ENCODE data around the gene NBPF1. TPM values are rescaled to one million over a fixed set of nuclear protein-coding genes. Genes with fewer than 3 reads are reported as not detected.
"Not testable (repeated sequence)": the region's sequence is repeated elsewhere in the genome, so short reads cannot be mapped to it uniquely, and the experiment has no call there.

The NBPF1 gene
- total and polyA plus RNA-seq, 5 experiments from 2014 or later, result 9.1 to 48.1 (median 18.9) TPM

DNA sequence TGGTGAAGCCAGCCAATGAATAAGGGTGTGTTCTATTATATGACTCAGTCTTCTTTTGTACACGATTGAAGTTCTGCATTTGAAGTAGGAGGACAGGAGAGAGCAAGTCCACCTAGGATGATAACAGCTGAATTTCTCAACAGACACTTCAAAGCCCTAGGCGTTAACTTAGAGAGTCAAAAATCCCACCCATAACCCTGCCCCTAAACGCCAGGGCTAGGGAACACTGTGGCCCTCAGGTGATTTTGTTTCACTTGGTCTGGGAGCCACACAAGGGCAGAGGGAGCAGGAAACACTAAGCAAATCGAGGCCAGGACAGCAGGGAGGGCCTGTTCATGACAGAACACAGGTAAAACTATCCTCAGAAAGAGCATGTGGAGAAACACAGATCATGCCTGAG, 52.3 kb downstream of the NBPF1 start:
- H3K27ac Mint-ChIP-seq, H3K9me3 Mint-ChIP-seq, H3K4me3 Mint-ChIP-seq, H3K27me3 Mint-ChIP-seq, ATAC-seq, POLR2A ChIA-PET, H3K4me1 Mint-ChIP-seq, H3K36me3 Mint-ChIP-seq, DNase-seq: not testable (repeated sequence)

DNA sequence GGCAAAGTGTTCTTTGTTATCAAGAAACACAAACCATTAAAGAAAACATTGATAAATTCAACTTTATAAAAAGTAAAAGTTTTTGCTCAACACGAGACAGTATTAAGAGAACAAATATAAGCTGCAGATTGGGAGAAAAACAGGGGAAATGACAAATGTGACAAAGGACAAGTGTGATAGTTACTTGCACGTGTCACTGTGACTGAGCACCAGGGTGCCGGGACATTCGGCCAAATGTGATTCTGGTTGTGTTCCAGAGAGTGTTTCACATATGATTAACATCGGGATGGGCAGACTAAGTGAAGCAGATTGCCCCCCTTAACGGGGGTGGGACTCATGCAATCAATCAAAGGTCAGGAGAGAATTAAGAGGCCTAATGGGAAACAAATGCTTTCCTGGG, 52.9 kb downstream of the NBPF1 start:
- H3K4me3 Mint-ChIP-seq, H3K36me3 Mint-ChIP-seq, DNase-seq, POLR2A ChIA-PET, H3K9me3 Mint-ChIP-seq, ATAC-seq, H3K27ac Mint-ChIP-seq, H3K27me3 Mint-ChIP-seq, H3K4me1 Mint-ChIP-seq: not testable (repeated sequence)

GRCh38 chr1:16559688-16560087, 53.7 kb downstream of the NBPF1 start:
- not testable (repeated sequence) for H3K27ac Mint-ChIP-seq, H3K4me3 Mint-ChIP-seq, H3K27me3 Mint-ChIP-seq

GRCh38 chr1:16557034-16557433, 56.3 kb downstream of the NBPF1 start:
- H3K27ac Mint-ChIP-seq, H3K27me3 Mint-ChIP-seq, H3K4me3 Mint-ChIP-seq, DNase-seq, H3K4me1 Mint-ChIP-seq, ATAC-seq, H3K36me3 Mint-ChIP-seq, POLR2A ChIA-PET, H3K9me3 Mint-ChIP-seq: not testable (repeated sequence)

More at GRCh38 chr1:16559688-16560087, 53.7 kb downstream of the NBPF1 start:
- H3K4me1 Mint-ChIP-seq, ATAC-seq, H3K36me3 Mint-ChIP-seq, H3K9me3 Mint-ChIP-seq, POLR2A ChIA-PET, DNase-seq: not testable (repeated sequence)

- H3K4me3 Mint-ChIP-seq, ATAC-seq, POLR2A ChIA-PET, H3K27me3 Mint-ChIP-seq, H3K27ac Mint-ChIP-seq, H3K4me1 Mint-ChIP-seq, H3K9me3 Mint-ChIP-seq, DNase-seq, H3K36me3 Mint-ChIP-seq: not testable (repeated sequence)
Measured at GRCh38 chr1:16553244-16553643, 60.1 kb downstream of the NBPF1 start.

- DNase-seq, POLR2A ChIA-PET, H3K4me1 Mint-ChIP-seq, H3K9me3 Mint-ChIP-seq, H3K27ac Mint-ChIP-seq, H3K27me3 Mint-ChIP-seq, H3K4me3 Mint-ChIP-seq, H3K36me3 Mint-ChIP-seq, ATAC-seq: not testable (repeated sequence)
Measured at GRCh38 chr1:16550212-16550918, 63.0 kb downstream of the NBPF1 start.

DNA sequence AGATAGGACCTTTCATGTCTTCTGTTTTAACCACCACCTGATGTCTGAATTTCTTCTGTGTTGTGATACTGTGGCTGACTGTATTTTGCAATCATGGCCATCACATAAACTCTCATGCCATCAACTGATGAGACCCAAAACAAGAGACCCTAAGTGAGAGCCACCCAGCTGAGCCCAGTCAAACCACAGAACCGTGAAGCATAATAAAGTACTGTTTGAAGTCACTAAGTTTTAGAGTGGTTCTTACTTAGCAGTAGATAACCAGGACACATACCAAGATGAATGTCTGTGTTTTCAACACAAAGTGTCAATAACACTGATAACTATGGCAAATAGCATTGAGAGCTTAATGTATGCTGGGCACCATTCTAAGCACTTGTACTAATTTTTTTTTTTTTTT, 63.8 kb downstream of the NBPF1 start:
- DNase-seq, H3K27me3 Mint-ChIP-seq, H3K4me1 Mint-ChIP-seq, H3K9me3 Mint-ChIP-seq, H3K36me3 Mint-ChIP-seq, ATAC-seq, POLR2A ChIA-PET, H3K27ac Mint-ChIP-seq, H3K4me3 Mint-ChIP-seq: not testable (repeated sequence)

GRCh38 chr1:16547502-16548241, 65.7 kb downstream of the NBPF1 start:
- DNase-seq, H3K27ac Mint-ChIP-seq, H3K9me3 Mint-ChIP-seq, POLR2A ChIA-PET, H3K27me3 Mint-ChIP-seq, ATAC-seq, H3K4me3 Mint-ChIP-seq, H3K4me1 Mint-ChIP-seq, H3K36me3 Mint-ChIP-seq: not testable (repeated sequence)

DNA sequence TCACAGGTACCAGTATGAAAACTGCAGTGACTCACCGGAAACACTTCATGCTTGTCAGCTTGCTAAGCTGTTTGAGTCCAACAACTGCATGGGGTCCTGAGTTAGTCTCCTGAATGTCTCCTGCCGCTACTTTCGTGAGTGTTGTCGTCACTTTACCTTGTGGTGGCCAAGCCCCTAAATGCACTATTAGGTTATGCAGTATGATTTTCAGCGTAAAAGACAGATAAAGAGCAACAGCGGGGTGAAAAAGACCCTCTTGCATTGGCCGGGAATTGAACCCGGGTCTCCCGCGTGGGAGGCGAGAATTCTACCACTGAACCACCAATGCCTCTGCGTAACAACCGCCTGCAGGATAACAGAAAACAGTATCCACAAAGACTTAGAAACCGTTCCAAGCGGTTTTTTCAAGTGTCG, 67.7 kb downstream of the NBPF1 start:
- ATAC-seq, H3K4me1 Mint-ChIP-seq, H3K36me3 Mint-ChIP-seq, H3K9me3 Mint-ChIP-seq, POLR2A ChIA-PET, H3K27ac Mint-ChIP-seq, H3K27me3 Mint-ChIP-seq, H3K4me3 Mint-ChIP-seq, DNase-seq: not testable (repeated sequence)

GRCh38 chr1:16540421-16540893, 72.9 kb downstream of the NBPF1 start:
- H3K9me3 Mint-ChIP-seq, ATAC-seq, H3K4me3 Mint-ChIP-seq, H3K4me1 Mint-ChIP-seq, H3K36me3 Mint-ChIP-seq, H3K27me3 Mint-ChIP-seq, POLR2A ChIA-PET, DNase-seq, H3K27ac Mint-ChIP-seq: not testable (repeated sequence)

GRCh38 chr1:16537528-16537927, 75.8 kb downstream of the NBPF1 start:
- H3K27ac Mint-ChIP-seq, ATAC-seq, POLR2A ChIA-PET: not testable (repeated sequence)

GRCh38 chr1:16536796-16537195, 76.6 kb downstream of the NBPF1 start:
- H3K9me3 Mint-ChIP-seq, DNase-seq, POLR2A ChIA-PET, H3K4me3 Mint-ChIP-seq, H3K36me3 Mint-ChIP-seq, ATAC-seq, H3K27ac Mint-ChIP-seq: not testable (repeated sequence)
- Mint-ChIP-seq H3K27me3 (peaks cover 4 to 22% (median 12%) of the 10 kb centered on the region in 5 donors), H3K4me1 (peaks cover 3 to 12% (median 12%) of the 10 kb centered on the region in 4 donors)

More at GRCh38 chr1:16537528-16537927, 75.8 kb downstream of the NBPF1 start:
- not testable (repeated sequence) for H3K4me3 Mint-ChIP-seq, H3K9me3 Mint-ChIP-seq, DNase-seq, H3K36me3 Mint-ChIP-seq
- Mint-ChIP-seq H3K4me1 (peaks cover 3 to 12% (median 12%) of the 10 kb centered on the region in 4 donors), H3K27me3 (peaks cover 3 to 16% (median 8%) of the 10 kb centered on the region in 5 donors)

- Mint-ChIP-seq H3K4me1 (peaks cover 3 to 12% (median 12%) of the 10 kb centered on the region in 4 donors), H3K27me3 (peaks cover 7 to 28% (median 17%) of the 10 kb centered on the region in 5 donors)
- POLR2A ChIA-PET, H3K27ac Mint-ChIP-seq, H3K9me3 Mint-ChIP-seq, ATAC-seq, DNase-seq, H3K36me3 Mint-ChIP-seq, H3K4me3 Mint-ChIP-seq: not testable (repeated sequence)
Measured at GRCh38 chr1:16535898-16536297, 77.5 kb downstream of the NBPF1 start.
